ENCODE measurements around the gene ARHGEF12. TPM values are rescaled to one million over a fixed set of nuclear protein-coding genes. Genes with fewer than 3 reads are reported as not detected.
A peak's percentile ranks its signal among the peaks of the same experiment; 100 is the strongest.

Gene ARHGEF12
- total RNA-seq, 1 experiment from 2014 or later: 27.5 TPM

DNA sequence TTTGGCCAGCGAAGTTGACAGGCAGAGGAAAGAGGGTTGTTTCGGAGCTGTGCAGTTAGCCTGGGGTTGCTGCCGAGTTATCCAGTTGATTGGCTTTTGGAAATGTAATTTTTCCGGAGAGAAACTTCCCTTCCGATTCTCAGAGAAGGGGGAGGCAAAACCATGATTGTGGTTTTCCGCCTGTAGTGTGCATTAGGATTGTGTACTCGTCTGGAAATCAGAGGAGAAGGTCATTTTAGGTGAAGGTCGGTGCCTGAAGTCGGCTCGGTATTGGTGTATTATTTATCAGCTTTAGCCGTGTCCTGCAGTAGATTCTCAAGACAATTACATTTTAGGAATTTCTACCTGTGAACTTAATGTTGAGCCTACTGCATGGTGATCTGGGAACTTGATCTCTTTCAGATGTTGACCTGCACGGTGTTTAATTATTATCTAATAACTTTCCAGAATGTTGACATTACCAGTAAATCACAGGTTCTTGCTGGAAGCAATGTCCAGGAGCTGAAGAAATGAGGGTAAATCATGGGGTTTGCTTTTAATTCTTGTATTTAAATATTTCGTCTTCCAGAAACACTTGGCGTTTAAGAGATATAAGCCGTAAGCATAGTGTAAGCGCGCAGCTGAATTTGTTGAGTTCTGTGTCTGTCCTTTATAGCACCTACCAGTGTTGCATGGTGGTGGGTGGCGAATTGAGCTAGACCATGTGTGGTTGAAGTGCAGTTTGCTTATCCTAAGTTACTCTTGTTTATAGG, 1.3 kb downstream of the ARHGEF12 start:
- peak; percentile 68 for DNase-seq (ENCODE audit: low spot score)

DNA sequence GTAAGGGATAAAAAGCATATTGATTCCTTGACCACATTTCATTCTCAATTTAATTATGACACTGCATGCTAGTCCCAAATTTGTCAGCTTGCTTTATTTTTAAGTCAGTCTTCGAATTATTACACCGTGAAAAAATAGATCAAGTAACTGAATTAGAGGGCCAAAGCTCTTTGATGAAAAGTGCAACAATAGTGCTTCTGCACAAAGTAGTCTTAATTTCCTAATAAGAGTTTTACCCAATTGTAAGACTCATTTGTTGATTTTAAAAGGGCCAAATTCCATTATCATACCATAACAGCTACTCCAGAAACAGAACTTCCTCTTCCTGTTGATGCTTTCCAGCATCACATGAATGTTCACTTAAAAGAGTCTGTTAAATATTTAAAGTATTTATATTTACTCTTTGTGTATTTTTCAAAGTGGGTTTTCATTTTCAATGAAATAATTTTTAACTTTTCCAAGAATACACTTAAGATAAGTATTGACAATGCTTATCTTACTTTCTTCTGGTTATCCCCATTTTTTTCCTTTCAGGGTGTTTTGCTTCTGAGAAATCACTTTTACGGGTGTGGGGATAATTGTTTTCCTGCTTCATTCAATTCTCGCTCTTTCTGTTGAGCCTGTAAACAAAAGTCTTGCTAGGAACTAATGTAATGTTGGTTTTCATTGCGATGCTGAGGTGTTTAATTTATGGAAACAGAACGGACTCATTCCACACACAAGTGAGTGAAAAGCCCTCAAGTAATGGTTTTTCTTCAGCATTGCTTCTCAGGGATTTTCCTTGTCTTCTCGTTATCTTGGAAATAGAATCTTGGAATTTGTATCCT, 2.1 kb downstream of the ARHGEF12 start:
- in situ Hi-C loops (cut with HindIII; ENCODE audit: low sequenced_read_pairs): no loop called here
- DNase-seq (ENCODE audit: low spot score): peak; percentile 29

More for the DNA sequence above, 1.3 kb downstream of the ARHGEF12 start:
- in situ Hi-C loops (cut with HindIII; ENCODE audit: low sequenced_read_pairs): no loop called here

DNA sequence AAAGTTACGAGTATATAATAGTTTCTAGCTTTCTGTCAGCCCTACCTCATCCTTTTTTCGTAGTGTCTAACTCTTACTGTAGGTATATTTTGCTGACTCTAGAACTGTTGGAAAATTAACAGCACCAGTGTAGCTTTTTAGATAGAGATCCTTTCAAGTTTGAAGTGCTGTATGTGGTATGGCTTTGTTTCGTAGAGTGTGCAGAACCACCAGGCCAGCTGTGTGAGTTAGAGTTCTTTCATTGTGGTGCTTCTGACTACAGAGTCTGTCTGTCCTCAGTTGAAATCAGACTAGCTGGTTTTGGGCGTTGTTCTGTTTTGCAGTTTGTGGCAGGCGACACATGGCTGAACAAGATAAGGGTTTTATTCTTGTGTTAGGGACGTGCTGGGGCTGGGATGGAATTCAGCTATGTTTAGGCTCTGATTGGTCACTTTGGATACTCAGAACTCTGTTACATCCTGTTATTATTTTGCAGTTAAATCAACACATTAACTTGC, 3.2 kb downstream of the ARHGEF12 start:
- DNase-seq (ENCODE audit: low spot score): peak; percentile 47
- in situ Hi-C loops (cut with HindIII; ENCODE audit: low sequenced_read_pairs): no loop called here

DNA sequence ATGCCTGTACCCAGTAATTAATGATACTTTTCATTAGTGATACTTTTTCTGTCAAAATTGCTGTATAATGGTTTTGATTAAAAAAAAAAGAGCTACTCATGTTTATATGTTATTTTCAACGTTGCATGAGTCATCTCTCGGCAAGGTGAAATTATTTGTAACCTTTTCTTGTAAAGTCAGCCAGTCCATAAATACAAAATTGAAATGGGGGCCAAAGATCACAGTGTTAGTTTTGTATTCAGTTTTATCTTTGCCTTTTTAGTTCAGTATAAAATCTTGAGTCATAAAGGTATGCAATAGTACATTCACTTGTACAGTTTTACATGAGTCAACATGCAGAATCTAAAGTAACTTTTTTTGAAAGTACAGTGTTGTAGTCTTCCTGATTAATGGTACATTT, 4.3 kb downstream of the ARHGEF12 start:
- in situ Hi-C loops (cut with HindIII; ENCODE audit: low sequenced_read_pairs): no loop called here
- DNase-seq (ENCODE audit: low spot score): no peak

DNA sequence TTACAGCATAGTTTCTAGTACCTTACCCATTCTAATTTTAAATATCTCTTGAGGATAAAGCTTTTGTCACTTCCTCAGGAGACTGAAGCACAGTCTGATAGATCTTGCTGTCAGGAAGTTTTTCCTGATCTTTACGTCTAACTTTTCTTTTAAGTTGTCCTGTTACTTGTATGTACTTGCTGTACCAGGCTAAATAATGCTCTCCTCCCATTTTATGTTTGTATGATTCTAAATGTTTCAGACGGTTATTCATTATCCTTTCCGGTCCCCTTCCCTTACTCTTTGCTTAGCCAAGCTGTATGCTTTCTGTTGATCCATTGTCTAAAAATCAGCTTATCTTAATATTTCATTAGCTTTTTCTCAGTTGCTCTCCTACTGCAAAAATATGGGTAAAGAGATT, 6.0 kb downstream of the ARHGEF12 start:
- no peak for DNase-seq (ENCODE audit: low spot score)
- in situ Hi-C loops (cut with HindIII; ENCODE audit: low sequenced_read_pairs): no loop called here

DNA sequence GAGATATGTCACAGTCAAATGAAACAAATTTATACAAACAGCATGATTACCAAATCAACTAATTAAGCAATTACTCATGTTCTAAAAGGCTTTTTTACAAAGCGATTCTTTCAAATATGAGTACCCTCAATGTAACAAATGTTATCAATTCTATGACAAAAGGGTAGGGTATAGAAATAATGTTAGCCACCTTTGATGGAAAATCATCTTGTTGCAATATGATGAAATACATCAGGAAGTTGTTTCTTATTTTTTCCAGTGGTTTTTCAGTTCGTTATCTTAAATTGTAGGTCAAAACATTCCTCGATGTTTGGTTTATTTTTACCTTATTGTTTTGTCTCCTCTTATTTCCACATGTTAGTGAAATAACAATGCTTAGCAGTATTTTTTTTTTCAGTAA, 6.5 kb downstream of the ARHGEF12 start:
- in situ Hi-C loops (cut with HindIII; ENCODE audit: low sequenced_read_pairs): no loop called here

DNA sequence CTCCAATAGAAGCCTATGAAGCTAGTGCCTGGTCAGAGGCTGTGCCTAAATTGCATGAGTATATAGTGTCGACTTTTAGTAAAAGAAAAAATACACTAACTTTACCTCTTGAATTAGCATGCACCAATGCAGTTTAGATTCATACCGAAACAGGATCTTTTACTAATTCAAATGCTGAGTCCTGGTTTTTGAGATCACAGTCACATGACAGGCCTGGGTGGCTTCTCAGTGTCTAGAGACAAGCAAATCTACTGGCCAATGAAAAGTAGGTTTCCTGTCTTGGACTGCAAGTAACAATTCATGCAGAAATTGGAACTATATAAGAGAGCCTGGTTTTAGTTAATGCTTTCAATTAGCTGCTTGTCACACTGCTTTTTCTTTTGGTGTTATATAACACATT, 7.2 kb downstream of the ARHGEF12 start:
- in situ Hi-C loops (cut with HindIII; ENCODE audit: low sequenced_read_pairs): no loop called here
- peak; percentile 37 for DNase-seq (ENCODE audit: low spot score)

More for the DNA sequence above, 6.5 kb downstream of the ARHGEF12 start:
- no peak for DNase-seq (ENCODE audit: low spot score)

DNA sequence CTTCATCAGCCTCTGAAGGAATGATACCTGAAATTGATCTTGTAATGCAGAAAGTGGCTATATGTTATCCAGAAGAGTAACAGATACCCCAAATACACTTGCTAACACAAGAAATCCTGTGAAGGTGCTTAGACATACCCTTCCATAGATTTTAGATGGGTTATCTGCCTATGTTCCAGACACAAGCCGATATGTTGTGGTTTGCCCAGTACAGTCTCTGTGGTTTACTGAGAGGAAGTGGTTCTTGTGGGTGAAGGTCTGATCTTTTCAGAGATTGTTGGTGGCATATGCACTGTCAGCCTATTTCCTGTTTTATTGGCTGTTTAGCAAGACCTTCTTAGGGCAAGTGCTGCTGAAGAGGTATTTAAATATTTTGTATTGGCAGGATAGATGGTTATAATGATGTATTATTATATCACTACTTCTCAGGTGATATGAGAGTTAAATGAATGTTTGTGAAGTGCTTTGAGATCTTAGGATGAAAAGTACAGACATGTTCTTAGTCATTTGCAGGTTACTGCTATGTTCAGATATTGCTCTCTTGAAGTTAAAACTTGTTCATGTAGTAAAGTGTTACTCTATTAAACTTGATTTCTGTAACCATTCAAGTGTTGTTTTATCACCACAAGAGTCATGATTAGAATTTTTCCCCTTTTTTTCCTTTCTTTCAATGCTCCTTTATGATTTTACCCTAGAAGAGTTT, 8.2 kb downstream of the ARHGEF12 start:
- no peak for DNase-seq (ENCODE audit: low spot score)
- in situ Hi-C loops (cut with HindIII; ENCODE audit: low sequenced_read_pairs): no loop called here

DNA sequence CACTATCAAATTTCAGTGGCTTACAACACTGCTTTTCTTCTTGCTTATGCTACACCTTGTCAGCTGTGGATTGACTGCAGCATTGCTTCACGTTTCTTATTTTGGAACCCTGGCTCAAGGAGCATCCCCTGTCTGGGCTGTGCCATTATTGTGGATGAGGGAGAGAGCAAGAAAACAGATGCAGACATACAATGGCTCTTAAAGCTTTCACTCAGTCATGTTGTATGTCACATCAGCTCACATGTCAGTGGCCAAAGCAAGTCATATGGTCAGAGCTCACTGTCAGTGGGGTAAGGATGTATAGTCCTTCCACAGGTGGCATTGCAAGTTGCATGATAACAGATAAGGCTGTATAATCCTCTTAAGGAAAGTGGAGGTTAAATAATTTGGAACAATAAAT, 10.0 kb downstream of the ARHGEF12 start:
- DNase-seq (ENCODE audit: low spot score): no peak
- in situ Hi-C loops (cut with HindIII; ENCODE audit: low sequenced_read_pairs): no loop called here

DNA sequence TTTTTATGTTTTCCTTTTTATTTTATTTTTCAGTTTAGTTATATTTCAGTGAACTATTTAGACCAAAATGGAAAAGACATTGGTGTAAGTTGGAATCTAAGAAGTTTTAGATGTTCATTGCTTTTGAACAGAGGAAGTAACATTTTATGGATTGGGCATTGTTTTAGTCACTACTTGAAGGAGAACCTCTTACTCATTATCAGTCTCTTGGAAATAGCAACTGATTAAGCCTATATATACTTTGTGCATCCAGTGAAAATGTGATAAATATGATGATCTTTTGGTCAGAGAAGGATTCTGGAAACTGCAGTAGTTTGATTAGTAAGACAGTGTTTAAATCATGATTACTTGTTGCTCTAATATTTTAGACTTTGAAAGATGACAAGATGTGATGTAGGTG, 14.4 kb downstream of the ARHGEF12 start:
- in situ Hi-C loops (cut with HindIII; ENCODE audit: low sequenced_read_pairs): no loop called here
- DNase-seq (ENCODE audit: low spot score): no peak

DNA sequence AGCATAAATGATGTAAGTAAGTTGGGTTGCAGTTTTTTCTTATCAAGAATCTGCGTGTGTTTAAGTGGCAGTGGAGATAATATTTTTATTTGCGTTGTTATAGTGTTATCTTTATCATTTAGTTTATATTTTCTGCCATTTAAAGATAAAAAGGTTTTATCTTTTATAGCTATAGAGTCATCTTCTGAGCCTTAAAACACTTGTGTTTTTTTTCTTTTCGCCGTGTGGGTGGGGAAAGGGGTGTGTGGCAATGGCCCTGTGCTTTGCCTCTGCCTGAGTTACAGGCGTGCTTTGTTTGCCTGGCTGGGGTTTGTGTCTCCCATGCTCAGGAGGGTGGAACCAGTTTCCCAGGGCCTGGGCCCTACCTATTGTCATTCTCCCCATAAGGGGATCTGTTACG, 16.2 kb downstream of the ARHGEF12 start:
- in situ Hi-C loops (cut with HindIII; ENCODE audit: low sequenced_read_pairs): no loop called here
- no peak for DNase-seq (ENCODE audit: low spot score)

DNA sequence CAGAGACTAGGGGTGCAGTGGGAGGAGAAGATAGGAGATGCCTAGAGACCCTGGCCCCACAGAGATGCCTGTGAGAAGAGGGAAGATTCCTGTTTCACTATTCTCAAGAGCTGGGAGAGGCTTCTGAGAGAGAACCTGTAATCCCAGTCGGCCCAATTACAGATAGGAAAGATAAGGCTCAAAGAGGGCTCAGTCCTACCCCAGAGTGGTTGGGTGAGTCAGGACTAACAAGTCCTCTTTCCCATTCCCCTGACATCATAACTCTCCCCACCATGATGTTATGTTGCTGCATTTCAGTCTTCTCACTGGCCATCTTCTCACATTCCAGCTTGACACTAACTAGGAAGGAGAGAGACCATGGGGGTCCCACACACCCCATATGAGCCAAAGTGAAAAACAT, 17.9 kb downstream of the ARHGEF12 start:
- in situ Hi-C loops (cut with HindIII; ENCODE audit: low sequenced_read_pairs): no loop called here

DNA sequence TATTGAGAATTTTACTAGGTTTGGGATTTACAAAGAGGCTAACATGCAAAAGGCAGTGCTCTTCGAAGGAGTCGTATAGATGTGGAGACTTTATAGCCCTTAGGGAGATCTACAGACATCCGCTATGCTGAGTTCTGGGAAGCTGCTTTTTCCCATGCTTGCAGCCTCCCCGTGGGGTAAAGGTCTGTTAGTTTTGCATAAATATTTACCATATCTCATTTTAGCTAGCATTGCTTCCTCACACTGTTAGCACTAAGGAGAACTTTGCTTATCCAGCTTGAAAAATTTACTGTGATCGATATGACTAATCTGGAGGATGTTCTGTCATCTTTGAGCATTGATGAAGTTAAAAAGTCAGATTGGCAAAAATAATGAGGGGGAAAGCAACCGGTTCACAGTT, 18.6 kb downstream of the ARHGEF12 start:
- in situ Hi-C loops (cut with HindIII; ENCODE audit: low sequenced_read_pairs): no loop called here

More for the DNA sequence above, 17.9 kb downstream of the ARHGEF12 start:
- DNase-seq (ENCODE audit: low spot score): no peak

DNA sequence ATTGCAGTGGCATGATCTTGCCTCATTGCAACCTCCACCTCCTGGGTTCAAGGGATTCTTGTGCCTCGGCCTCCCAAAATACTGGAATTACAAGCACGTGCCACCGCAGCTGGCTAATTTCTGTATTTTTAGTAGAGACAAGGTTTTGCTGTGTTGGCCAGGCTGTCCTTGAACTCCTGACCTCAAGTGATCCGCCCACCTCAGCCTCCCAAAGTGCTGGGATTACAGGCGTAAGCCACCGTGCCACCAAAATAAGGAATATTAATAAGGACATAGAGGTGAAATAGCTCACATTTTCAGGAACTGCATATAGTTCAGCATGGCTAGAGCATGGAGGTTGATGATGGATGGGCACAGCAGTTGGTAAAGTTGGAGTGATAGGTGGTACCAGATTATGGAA, 21.4 kb downstream of the ARHGEF12 start:
- DNase-seq (ENCODE audit: low spot score): no peak
- in situ Hi-C loops (cut with HindIII; ENCODE audit: low sequenced_read_pairs): no loop called here

More for the DNA sequence above, 18.6 kb downstream of the ARHGEF12 start:
- DNase-seq (ENCODE audit: low spot score): no peak

DNA sequence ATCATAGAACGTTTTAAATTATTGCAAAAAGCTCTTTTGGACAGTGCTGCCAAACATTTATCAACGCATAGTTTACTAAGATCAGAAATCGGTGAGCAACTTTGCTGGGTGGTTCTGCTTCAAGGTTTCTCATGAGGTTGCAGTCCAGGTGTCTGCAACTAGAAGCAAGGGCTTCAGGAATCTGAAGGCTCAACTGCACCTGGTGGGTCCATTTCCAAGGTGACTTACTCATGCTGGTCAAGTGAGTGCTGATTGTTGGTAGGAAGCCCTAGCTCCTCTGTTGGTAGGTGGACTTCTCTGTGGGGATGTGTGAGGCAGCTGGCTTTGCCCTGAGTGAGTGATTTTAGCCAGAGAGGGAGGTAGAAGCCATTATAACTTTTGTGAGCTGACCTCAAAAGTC, 22.5 kb downstream of the ARHGEF12 start:
- in situ Hi-C loops (cut with HindIII; ENCODE audit: low sequenced_read_pairs): no loop called here
- no peak for DNase-seq (ENCODE audit: low spot score)

DNA sequence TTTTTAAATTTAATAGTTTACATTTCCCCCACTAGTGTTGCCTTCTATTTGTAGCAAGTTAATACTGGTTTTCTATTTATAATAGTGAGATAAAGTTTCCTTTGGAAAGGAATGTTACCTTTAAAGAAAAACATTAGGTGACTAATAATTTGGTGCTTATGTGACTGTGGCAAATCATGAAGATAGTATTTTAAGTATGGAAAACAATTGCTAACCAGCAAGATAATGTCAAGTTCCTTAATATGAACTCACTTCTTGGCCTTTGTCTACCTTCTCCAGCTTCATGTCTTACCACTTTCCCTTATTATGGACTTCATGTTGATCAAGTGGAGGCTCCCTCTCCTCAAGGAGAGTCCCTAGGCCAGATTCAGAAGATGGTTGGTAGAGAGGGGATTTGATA, 27.2 kb downstream of the ARHGEF12 start:
- in situ Hi-C loops (cut with HindIII; ENCODE audit: low sequenced_read_pairs): no loop called here

DNA sequence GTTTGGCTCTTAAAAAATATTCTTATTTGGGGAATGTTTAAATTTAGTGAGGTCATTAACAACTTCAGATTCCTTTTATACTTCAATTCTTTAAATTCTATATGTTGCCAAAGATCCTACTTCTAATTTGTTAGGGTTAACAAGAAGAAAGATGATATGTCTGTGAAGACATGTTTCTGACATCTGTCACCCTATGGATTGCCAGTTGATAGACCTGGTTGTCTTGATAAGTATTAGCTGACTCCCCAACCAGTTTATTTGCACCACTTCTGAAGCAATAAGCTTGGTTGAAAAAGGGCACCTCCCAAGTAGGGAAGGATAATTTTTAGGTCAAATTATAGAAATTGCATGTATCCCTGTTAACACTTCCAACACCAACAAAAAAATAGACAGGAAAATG, 29.3 kb downstream of the ARHGEF12 start:
- no peak for DNase-seq (ENCODE audit: low spot score)
- in situ Hi-C loops (cut with HindIII; ENCODE audit: low sequenced_read_pairs): no loop called here

More for the DNA sequence above, 27.2 kb downstream of the ARHGEF12 start:
- no peak for DNase-seq (ENCODE audit: low spot score)

DNA sequence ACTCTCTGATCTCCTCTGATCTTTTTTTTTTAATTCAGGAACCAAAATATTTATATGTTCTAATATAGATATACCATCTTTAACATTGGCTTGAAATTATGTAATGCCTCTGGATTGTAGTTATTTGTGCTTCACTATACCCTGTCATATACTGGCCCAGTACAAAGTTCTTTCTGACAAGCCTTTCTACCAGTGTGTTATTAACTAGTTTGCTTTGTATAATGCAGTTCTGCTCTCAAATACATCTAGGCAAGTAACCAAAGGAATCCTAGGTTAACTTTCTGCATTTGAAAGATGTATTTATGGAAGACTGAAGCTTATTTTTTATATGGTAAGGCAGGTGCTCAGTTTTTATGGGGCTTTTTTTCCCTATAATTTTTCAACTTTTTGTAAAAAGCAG, 36.1 kb downstream of the ARHGEF12 start:
- in situ Hi-C loops (cut with HindIII; ENCODE audit: low sequenced_read_pairs): no loop called here
- no peak for DNase-seq (ENCODE audit: low spot score)

DNA sequence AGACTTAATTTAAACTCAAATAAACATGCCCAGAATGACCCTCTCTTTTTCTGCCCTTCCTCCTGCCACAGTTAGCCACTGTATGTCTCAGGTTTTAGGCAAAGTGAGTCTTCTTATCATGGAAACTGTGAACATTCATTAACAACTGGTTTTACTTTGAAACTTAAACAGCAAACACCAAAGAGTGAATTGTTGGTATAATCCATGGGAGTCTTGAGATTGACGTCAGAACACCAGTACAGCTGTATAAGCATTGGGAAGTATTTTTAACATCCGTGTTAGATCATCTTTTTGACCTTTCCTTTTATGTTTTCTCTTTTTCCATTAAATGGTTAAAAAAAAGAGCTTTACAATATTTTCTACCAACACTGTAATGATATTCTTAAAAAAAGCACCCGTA, 38.9 kb downstream of the ARHGEF12 start:
- no peak for DNase-seq (ENCODE audit: low spot score)
- in situ Hi-C loops (cut with HindIII; ENCODE audit: low sequenced_read_pairs): no loop called here

Measured in G401 (cell line).